ENCODE measurements around the gene KCNJ10.

DNA sequence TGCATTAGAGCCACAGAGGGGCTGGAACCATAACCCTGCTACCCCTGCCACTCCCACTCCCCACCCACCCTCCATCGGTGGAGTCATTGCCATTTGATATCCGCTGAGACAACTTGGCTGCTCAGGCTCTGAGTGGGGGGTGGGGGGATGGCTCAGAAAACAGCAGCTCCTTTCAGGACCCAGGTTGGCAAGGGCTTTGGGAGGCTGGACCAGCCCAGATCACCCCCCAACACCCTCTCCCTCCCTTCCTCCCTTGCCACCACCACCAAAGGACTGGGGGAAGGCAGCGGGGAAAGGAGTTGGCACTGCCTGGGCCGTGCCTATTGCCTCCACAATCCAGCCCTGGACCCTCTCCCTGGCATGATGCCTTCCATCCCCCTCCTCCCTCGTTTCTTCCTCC, 1.7 kb downstream of the KCNJ10 start:
- TF ChIP-seq, protein P1, sequence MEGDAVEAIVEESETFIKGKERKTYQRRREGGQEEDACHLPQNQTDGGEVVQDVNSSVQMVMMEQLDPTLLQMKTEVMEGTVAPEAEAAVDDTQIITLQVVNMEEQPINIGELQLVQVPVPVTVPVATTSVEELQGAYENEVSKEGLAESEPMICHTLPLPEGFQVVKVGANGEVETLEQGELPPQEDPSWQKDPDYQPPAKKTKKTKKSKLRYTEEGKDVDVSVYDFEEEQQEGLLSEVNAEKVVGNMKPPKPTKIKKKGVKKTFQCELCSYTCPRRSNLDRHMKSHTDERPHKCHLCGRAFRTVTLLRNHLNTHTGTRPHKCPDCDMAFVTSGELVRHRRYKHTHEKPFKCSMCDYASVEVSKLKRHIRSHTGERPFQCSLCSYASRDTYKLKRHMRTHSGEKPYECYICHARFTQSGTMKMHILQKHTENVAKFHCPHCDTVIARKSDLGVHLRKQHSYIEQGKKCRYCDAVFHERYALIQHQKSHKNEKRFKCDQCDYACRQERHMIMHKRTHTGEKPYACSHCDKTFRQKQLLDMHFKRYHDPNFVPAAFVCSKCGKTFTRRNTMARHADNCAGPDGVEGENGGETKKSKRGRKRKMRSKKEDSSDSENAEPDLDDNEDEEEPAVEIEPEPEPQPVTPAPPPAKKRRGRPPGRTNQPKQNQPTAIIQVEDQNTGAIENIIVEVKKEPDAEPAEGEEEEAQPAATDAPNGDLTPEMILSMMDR (IDR thresholded peaks at IDR 0.05; ENCODE audit: insufficient read depth, low read depth, low read length) = no peak
- TF ChIP-seq EZH2 (IDR thresholded peaks at IDR 0.05; ENCODE audit: insufficient read depth, low read length) = no peak

Data from astrocyte (in vitro differentiated cells and primary cell).